Measurements from ENCODE around the gene SAMD4A.

DNA sequence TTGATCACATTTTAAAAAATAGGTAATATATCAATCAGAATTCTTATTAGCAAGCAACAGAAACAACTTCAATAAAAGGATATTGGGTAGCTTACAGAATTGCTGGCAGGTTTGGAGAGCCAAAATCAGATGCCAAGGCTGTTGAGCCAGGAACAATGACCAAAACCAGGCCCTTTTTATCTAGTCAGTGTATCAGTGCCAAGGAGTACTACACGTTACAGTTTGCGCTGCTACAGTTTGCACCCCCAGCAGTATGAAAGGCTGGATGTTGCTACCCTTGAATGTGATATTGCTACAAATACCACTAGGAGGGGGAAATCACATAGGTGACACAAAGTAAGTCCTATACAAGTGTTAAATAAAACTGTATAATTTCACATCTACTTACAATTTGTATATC lies 38.0 kb upstream of the SAMD4A start:
- TF ChIP-seq, protein P1, sequence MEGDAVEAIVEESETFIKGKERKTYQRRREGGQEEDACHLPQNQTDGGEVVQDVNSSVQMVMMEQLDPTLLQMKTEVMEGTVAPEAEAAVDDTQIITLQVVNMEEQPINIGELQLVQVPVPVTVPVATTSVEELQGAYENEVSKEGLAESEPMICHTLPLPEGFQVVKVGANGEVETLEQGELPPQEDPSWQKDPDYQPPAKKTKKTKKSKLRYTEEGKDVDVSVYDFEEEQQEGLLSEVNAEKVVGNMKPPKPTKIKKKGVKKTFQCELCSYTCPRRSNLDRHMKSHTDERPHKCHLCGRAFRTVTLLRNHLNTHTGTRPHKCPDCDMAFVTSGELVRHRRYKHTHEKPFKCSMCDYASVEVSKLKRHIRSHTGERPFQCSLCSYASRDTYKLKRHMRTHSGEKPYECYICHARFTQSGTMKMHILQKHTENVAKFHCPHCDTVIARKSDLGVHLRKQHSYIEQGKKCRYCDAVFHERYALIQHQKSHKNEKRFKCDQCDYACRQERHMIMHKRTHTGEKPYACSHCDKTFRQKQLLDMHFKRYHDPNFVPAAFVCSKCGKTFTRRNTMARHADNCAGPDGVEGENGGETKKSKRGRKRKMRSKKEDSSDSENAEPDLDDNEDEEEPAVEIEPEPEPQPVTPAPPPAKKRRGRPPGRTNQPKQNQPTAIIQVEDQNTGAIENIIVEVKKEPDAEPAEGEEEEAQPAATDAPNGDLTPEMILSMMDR (IDR thresholded peaks at IDR 0.05; ENCODE audit: insufficient read depth, low read length): no peak
- no peak for TF ChIP-seq SPI1 (IDR thresholded peaks at IDR 0.05; ENCODE audit: borderline replicate concordance, low read depth)

Measured in HL-60 (cell line).